Measurements from ENCODE around the gene NARS2. TPM values are rescaled to one million over a fixed set of nuclear protein-coding genes. Genes with fewer than 3 reads are reported as not detected.
A peak's percentile ranks its signal among the peaks of the same experiment; 100 is the strongest.
"Not testable (repeated sequence)": the region's sequence is repeated elsewhere in the genome, so short reads cannot be mapped to it uniquely, and the experiment has no call there.

The NARS2 gene
- total RNA-seq, 1 experiment from 2014 or later, result 24.3 TPM

GRCh38 chr11:78547931-78548705 is 26.5 kb downstream of the NARS2 start:
- DNase-seq (ENCODE audit: low read depth), result no peak

GRCh38 chr11:78542007-78542406 is 32.7 kb downstream of the NARS2 start:
- no peak for DNase-seq (ENCODE audit: low read depth)

GRCh38 chr11:78541537-78541936 is 33.1 kb downstream of the NARS2 start:
- no peak for DNase-seq (ENCODE audit: low read depth)

- DNase-seq (ENCODE audit: low read depth), result no peak
These were observed 34.4 kb downstream of the NARS2 start for GRCh38 chr11:78540256-78540655.

GRCh38 chr11:78539506-78539905 is 35.2 kb downstream of the NARS2 start:
- no peak for DNase-seq (ENCODE audit: low read depth)

- DNase-seq (ENCODE audit: low read depth), result no peak
These were observed 37.7 kb downstream of the NARS2 start for GRCh38 chr11:78536933-78537332.

- no peak for DNase-seq (ENCODE audit: low read depth)
These were observed 38.7 kb downstream of the NARS2 start for GRCh38 chr11:78535920-78536319.

GRCh38 chr11:78535027-78535426 is 39.6 kb downstream of the NARS2 start:
- DNase-seq (ENCODE audit: low read depth), result no peak

GRCh38 chr11:78533399-78533798 is 41.3 kb downstream of the NARS2 start:
- no peak for DNase-seq (ENCODE audit: low read depth)

- no peak for DNase-seq (ENCODE audit: low read depth)
These were observed 41.7 kb downstream of the NARS2 start for GRCh38 chr11:78532991-78533390.

- DNase-seq (ENCODE audit: low read depth), result no peak
These were observed 48.0 kb downstream of the NARS2 start for GRCh38 chr11:78526497-78527146.

- DNase-seq (ENCODE audit: low read depth), result peak; percentile 32
These were observed 48.9 kb downstream of the NARS2 start for GRCh38 chr11:78525720-78526119.

GRCh38 chr11:78520230-78520629 is 54.4 kb downstream of the NARS2 start:
- DNase-seq (ENCODE audit: low read depth), result no peak

- no peak for DNase-seq (ENCODE audit: low read depth)
These were observed 58.4 kb downstream of the NARS2 start for GRCh38 chr11:78516281-78516680.

GRCh38 chr11:78514922-78515502 is 59.7 kb downstream of the NARS2 start:
- DNase-seq (ENCODE audit: low read depth), result no peak

GRCh38 chr11:78513085-78513484 is 61.6 kb downstream of the NARS2 start:
- not testable (repeated sequence) for DNase-seq (ENCODE audit: low read depth)

GRCh38 chr11:78510597-78510996 is 64.1 kb downstream of the NARS2 start:
- DNase-seq (ENCODE audit: low read depth), result no peak

GRCh38 chr11:78510025-78510596 is 64.6 kb downstream of the NARS2 start:
- DNase-seq (ENCODE audit: low read depth), result no peak

- no peak for DNase-seq (ENCODE audit: low read depth)
These were observed 70.0 kb downstream of the NARS2 start for GRCh38 chr11:78504708-78505107.

- no peak for DNase-seq (ENCODE audit: low read depth)
These were observed 70.5 kb downstream of the NARS2 start for GRCh38 chr11:78504181-78504580.

GRCh38 chr11:78499971-78500370 is 74.7 kb downstream of the NARS2 start:
- DNase-seq (ENCODE audit: low read depth), result no peak

GRCh38 chr11:78497293-78497692 is 77.4 kb downstream of the NARS2 start:
- DNase-seq (ENCODE audit: low read depth), result no peak

Measured in LHCN-M2 (cell line).